T-helper 2 cell treated with Interferon-gamma antibody and Interleukin-4, amounts not matched to agents 100 ng/mL and 5 ng/mL, for 36 hours (primary cell): ENCODE measurements around the gene LRRC26. TPM values are rescaled to one million over a fixed set of nuclear protein-coding genes. Genes with fewer than 3 reads are reported as not detected.

Source experiments
- intact Hi-C: fragments of 100-400 bp; cut with micrococcal nuclease; formaldehyde crosslinking; loops from one replicate; pipeline ENCODE4 v1.15.1; 2023
- total RNA-seq: library from RNA; stranded (reverse); gene quantifications from 2 replicates; pipeline ENCODE4 v1.2.3, GENCODE V29; 2022

The LRRC26 gene, protein sequence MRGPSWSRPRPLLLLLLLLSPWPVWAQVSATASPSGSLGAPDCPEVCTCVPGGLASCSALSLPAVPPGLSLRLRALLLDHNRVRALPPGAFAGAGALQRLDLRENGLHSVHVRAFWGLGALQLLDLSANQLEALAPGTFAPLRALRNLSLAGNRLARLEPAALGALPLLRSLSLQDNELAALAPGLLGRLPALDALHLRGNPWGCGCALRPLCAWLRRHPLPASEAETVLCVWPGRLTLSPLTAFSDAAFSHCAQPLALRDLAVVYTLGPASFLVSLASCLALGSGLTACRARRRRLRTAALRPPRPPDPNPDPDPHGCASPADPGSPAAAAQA
- total RNA-seq, result not detected in 2 replicates

GRCh38 chr9:137169896-137170358 lies at the start of gene LRRC26:
TSS of gene LRRC26 (minus strand) at chr9:137170051. CDS start at chr9:137169943, 108 bp downstream.
- intact Hi-C loops, result no loop called here

DNA sequence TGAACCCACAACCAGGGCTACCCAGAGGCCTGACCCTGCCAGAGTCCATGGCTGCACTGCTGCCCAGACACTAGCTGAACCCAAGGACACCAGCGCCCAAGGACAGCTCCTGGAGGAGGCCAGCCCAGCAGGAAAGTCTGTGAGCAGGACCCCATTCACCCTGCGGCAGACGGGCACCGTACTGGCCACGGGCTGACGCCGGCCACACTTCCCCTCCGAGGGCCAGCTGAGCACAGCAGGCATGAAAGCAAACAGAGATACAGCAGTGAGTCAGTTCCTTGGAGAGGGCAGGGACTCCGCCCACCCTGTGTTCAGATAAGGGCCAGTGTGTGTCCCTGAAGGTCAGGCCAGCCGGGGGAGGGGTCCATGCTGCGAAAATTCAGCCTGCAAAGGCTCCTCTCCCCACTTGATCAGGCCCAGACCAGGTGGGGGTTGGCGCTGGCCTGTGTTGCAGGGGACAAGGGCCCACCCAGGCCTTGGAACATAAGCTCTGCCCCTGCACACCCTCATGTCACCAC lies 49.0 kb upstream of the LRRC26 start:
- intact Hi-C loops, result no loop called here

DNA sequence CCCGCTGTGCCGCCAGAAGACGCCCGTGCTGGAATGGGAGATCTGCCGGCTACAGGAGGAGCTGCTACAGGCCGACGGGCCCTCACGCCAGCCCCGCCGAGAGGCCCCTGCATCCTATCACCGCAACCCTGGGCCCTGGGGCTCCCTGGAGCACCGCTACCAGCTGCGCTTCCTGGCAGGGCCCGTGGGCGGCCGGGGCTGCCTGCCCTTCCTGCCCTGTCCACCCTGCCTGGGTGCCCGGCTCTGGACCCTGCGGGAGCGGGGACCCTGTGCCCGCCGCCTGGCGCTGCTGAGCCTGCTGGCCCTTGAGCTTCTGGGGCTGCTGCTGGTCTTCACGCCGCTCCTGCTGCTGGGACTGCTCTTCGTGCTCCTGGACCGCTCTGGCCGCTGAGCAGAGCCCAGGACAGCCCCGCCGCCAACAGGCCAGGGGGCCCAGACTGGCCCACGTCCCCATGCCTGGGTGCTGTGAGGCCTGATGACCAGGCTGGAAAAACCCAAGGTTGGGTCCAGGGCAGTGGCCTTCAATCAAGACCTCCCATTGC lies 48.4 kb upstream of the LRRC26 start:
- intact Hi-C loops, result no loop called here

DNA sequence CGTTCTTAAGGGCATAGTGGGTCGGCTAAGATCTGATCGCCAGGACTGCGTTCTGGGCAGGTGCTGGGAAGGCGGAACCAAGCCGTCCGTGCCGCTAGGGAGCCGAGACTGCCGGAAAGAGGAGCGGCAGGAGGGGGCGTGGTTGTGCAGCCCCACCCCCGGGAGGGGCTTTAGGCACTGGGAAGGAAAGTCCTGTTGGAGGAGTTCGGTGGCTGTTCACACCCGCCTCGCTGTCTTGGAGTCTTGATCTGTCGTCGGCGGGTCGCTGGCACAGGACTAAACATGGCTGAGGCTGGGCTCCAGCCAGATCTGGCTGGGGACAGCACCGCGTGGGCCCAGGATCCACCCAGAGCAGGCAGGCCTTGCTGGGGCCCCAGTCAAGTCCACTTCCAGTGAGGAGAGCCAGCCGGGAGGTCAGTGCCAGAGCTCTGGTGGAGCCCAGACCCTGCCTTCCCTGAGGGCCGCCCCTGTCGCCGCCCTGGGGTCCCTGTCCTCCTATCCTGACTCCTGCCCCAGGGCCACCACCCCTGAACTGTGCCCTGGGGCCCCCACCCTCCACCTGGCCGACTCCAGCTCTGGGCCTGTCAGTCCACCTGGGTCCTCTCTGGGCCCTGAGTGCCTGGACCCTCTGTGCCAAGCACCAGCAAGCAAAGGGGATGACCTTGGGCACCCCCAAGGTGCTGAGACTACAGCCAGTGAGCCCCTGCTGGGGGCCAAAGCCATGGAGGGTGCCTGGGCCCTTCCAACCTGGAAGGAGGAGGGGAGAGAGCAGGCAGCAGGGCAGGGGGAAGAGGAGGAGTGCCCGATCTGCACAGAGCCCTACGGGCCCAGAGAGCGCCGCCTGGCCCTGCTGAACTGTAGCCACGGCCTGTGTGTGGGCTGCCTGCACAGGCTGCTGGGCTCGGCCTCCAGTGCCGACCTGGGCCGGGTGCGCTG lies 47.7 kb upstream of the LRRC26 start:
- intact Hi-C loops, result no loop called here

GRCh38 chr9:137216188-137216965 lies 46.5 kb upstream of the LRRC26 start:
- intact Hi-C loops, result no loop called here

DNA sequence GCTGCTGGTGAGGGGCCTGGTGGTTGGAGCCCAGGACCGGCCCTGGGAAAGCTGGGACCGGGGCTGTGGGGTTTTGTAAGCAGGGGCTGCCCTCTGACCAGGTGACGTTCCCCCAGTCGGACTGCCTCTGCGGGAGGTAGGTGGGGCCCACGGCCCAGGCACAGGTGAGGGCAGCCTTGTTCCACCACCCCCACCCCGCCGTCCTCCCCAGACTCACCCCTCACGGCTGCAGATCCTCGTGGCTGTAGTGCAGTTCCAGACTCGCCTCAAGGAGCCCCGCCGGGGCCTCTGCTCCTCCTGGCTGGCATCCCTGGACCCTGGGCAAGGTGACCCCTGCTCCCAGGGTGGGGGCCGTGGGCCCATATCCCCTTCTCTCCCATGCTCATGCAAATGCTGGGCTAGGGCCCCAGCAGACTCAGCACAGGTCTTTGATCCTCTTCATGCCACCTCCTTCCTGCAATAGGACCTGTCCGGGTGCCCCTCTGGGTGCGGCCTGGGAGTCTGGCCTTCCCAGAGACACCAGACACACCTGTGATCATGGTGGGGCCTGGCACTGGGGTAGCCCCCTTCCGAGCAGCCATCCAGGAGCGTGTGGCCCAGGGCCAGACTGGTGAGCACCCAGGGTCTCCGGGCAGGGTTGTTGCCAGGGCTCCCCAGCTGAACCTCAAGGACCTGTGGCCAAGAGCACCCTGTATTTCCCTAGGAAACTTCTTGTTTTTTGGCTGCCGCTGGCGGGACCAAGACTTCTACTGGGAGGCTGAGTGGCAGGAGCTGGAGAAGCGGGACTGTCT lies 45.5 kb upstream of the LRRC26 start:
- intact Hi-C loops, result no loop called here

DNA sequence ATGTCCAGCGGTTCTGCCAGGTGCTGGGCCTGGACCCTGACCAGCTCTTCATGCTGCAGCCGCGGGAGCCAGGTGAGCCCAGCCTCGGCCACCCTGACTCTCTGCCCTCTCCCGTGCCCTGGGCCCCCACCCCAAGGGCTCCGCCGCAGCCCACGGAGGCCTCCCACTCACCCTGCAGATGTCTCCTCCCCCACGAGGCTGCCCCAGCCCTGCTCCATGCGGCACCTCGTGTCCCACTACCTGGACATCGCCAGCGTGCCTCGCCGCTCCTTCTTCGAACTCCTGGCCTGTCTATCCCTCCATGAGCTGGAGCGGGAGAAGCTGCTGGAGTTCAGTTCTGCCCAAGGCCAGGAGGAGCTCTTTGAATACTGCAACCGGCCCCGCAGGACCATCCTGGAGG lies 44.8 kb upstream of the LRRC26 start:
- intact Hi-C loops, result no loop called here

- intact Hi-C loops, result no loop called here
These were observed 43.6 kb upstream of the LRRC26 start for GRCh38 chr9:137213160-137214060.

- intact Hi-C loops, result no loop called here
These were observed 42.7 kb upstream of the LRRC26 start for GRCh38 chr9:137212520-137212919.

GRCh38 chr9:137211532-137211931 lies 41.7 kb upstream of the LRRC26 start:
- intact Hi-C loops, result no loop called here

DNA sequence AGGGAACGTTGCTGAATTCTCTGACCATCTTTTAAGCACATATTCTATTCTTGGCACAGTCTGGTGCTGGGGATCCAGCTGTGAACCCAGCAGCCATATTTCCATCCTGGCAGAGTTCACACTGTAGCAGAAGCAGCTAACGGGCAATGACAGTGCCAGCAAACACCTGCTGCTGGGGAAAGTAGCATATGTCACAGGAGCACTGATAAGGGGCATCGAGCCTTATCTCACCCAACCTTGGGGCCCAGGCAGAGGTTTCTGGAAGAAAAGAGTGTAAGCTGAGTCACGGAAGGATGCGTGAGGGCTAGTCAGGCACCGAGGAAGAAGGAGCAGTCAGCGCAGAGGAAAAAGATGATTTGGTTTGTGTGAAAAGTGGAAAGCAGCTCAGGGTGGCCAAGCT lies 36.8 kb upstream of the LRRC26 start:
- intact Hi-C loops, result loop anchor here (5.0 kb wide), 2 partner anchors 36 to 79 kb away; partner anchors contain the start of gene TUBB4B

GRCh38 chr9:137205126-137206069 lies 35.5 kb upstream of the LRRC26 start, which contains the start of the genes NDOR1 and TMEM203:
TSS of gene NDOR1 (plus strand) at chr9:137205700. CDS start at chr9:137205778, 78 bp downstream.
TSS of gene TMEM203 (minus strand) at chr9:137205648. CDS start at chr9:137205414, 234 bp downstream.
- intact Hi-C loops, result loop anchor here (1.0 to 5.0 kb wide), 4 partner anchors 17 to 78 kb away; partner anchors contain the start of genes ANAPC2, SSNA1 and TUBB4B

GRCh38 chr9:137204731-137205125 lies 34.9 kb upstream of the LRRC26 start:
- intact Hi-C loops, result loop anchor here (1.0 to 5.0 kb wide), 4 partner anchors 16 to 77 kb away; partner anchors contain the start of genes ANAPC2, SSNA1 and TUBB4B

GRCh38 chr9:137202966-137203365 lies 33.1 kb upstream of the LRRC26 start:
- intact Hi-C loops, result no loop called here

GRCh38 chr9:137201205-137201868 lies 31.5 kb upstream of the LRRC26 start:
- intact Hi-C loops, result loop anchor here (2.0 kb wide), 1 partner anchor 51 kb away; no protein-coding TSS in a partner anchor

DNA sequence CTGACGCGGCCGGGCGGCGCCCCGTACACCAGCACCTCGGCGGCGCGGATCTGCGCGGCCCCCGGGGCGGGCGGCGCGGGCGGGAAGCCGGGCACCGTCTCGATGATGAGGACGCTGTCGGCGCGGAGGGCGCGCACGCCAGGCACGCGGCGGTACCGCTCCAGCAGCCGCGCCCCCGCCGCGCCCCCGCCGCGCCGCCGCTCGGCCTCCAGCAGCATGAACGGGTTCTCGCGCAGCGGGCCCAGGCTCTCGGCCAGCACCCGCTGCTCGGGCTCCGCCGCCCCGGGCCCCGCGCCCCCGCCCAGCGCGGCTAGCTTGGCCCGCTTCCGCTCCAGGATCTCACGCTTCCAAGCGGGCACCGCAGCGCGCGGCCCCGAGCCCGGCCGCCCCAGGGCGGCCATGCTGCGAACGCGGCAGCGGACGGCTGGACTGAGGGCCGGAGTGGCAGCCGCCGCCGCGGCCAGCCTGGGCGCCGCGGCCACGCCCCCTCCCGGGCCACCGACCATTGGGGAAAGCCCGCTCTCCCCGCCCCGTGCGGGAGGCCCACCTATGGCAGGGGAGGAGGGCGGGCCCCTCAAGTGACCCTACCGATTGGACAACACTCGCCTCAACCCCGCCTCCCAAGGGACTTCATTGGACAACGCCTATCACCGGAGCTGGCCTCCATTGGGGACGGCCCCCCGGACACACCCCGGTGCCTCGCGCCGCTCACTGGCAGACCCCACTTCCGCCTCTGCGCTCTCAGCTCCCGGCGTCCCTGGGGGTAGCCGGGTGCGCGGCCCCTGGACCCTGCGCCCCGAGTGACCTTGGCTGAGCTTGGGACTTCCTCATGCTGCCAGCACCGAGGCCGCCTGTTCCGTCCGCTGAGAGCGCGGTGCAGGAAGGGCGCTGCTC lies 30.7 kb upstream of the LRRC26 start, which contains the start of gene TPRN:
Gene TPRN (minus strand): TSS at position 431 of the 894 bp plus-strand sequence. CDS start 30 bp downstream, at position 401.
- intact Hi-C loops, result loop anchor here (1.0 to 2.0 kb wide), 2 partner anchors 23 to 50 kb away; no protein-coding TSS in a partner anchor
